Measurements from ENCODE around the gene ESYT2. TPM values are rescaled to one million over a fixed set of nuclear protein-coding genes. Genes with fewer than 3 reads are reported as not detected.

Gene ESYT2
- total RNA-seq, 1 donor from 2014 or later, result 62.4 TPM

DNA sequence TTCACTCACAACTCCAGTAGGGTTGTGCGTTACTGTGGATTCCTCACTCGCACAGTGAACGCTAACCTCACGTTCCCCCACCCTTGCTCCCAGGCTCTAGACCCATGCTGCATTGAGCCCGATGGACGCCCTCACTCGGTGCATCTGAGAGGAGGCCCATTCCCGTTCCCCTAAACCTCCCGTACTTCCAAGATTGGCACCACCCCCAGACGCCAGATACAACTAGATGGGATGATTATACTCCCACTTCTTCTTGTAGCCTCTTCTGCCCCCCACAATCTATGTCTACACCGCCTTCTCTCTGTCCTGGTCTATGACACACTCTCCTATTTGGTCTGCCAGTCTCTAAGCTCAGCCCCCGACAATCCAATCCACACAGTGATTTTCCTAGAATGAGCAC, 67.4 kb downstream of the ESYT2 start:
- H3K27me3 Mint-ChIP-seq (ENCODE audit: low read depth), result no peaks in the 10 kb centered on the region
- peaks cover 9% of the 10 kb centered on the region for H3K4me1 Mint-ChIP-seq (ENCODE audit: low read depth)
- no peak overlapping the region for H3K4me3 Mint-ChIP-seq (ENCODE audit: low read depth)
- intact Hi-C loops (cut with micrococcal nuclease), result no loop called here
- no peak for DNase-seq (ENCODE audit: low spot score)
- H3K9me3 Mint-ChIP-seq, result no peaks in the 10 kb centered on the region
- H3K27ac Mint-ChIP-seq, result no peak overlapping the region
- peaks cover 84% of the 10 kb centered on the region for H3K36me3 Mint-ChIP-seq (ENCODE audit: low read depth)

DNA sequence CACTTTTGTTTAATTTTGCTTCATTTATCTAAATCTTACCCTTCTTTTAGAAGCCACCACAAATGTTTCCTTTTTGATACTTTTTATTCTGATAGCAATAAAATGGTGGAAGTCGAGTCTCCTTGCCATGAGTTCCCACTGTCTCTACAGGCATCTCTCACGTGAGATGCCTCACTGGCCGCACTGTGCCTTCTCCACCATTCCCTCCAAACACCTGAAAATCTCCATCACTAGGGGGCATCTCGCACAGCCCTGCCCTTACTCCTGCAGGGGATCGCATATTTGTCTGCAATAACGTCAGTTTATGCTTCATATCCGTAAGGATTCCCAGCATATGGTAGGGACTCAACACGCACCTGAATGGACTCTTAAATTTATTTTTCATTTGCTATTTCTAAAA, 68.4 kb downstream of the ESYT2 start:
- Mint-ChIP-seq H3K36me3 (ENCODE audit: low read depth) (peaks cover 82% of the 10 kb centered on the region), H3K9me3 (no peaks in the 10 kb centered on the region), H3K27ac (no peak overlapping the region), H3K4me3 (ENCODE audit: low read depth) (no peak overlapping the region), H3K27me3 (ENCODE audit: low read depth) (no peaks in the 10 kb centered on the region), H3K4me1 (ENCODE audit: low read depth) (no peaks in the 10 kb centered on the region)
- DNase-seq (ENCODE audit: low spot score), result no peak
- intact Hi-C loops (cut with micrococcal nuclease), result no loop called here

GRCh38 chr7:158760445-158760764, 68.9 kb downstream of the ESYT2 start:
- no peak for DNase-seq (ENCODE audit: low spot score)
- Mint-ChIP-seq H3K9me3 (no peaks in the 10 kb centered on the region), H3K4me3 (ENCODE audit: low read depth) (no peak overlapping the region), H3K27ac (no peak overlapping the region), H3K4me1 (ENCODE audit: low read depth) (no peaks in the 10 kb centered on the region), H3K36me3 (ENCODE audit: low read depth) (peaks cover 84% of the 10 kb centered on the region), H3K27me3 (ENCODE audit: low read depth) (no peaks in the 10 kb centered on the region)
- intact Hi-C loops (cut with micrococcal nuclease), result no loop called here

DNA sequence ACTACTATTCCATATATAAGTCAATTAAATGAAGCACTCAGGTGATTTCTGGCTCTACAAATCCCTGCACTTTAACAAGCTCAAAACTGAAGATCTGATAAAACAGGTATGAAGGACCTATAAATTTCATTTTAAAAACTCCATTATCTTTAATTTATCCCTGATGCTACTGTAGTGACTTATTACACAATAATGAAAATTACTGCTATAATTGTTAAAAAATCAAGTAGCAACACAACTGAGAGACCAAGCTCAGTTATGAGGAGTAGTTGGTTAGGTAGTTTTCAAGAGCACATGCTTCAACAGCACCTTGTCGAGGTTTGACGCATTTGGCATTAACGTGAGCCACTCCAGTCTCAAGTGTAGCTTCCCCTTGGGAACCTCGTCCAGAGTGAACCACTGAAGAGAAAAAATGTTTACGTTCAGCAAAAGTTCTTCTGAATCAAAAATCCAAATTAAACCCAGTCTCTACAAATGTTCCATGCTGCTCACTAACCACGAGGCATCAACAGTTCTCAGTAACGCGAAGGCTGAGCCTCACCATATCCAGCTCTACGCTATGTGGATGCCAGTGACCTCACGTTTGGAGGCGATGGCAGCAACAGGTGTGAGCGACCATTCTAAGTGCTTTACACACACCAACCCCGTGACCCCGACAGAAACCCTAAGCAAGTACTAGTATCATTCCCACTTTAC, 69.4 kb downstream of the ESYT2 start:
- no peak overlapping the region for H3K4me3 Mint-ChIP-seq (ENCODE audit: low read depth)
- H3K27ac Mint-ChIP-seq, result no peak overlapping the region
- no peaks in the 10 kb centered on the region for H3K9me3 Mint-ChIP-seq
- H3K27me3 Mint-ChIP-seq (ENCODE audit: low read depth), result no peaks in the 10 kb centered on the region
- H3K36me3 Mint-ChIP-seq (ENCODE audit: low read depth), result peaks cover 84% of the 10 kb centered on the region
- intact Hi-C loops (cut with micrococcal nuclease), result no loop called here
- peaks cover under 1% of the 10 kb centered on the region for H3K4me1 Mint-ChIP-seq (ENCODE audit: low read depth)
- no peak for DNase-seq (ENCODE audit: low spot score)

- intact Hi-C loops (cut with micrococcal nuclease), result no loop called here
- Mint-ChIP-seq H3K4me1 (ENCODE audit: low read depth) (peaks cover 3% of the 10 kb centered on the region), H3K27ac (no peak overlapping the region), H3K9me3 (no peaks in the 10 kb centered on the region), H3K4me3 (ENCODE audit: low read depth) (no peak overlapping the region), H3K36me3 (ENCODE audit: low read depth) (peaks cover 81% of the 10 kb centered on the region), H3K27me3 (ENCODE audit: low read depth) (no peaks in the 10 kb centered on the region)
- no peak for DNase-seq (ENCODE audit: low spot score)
These were observed 70.1 kb downstream of the ESYT2 start for GRCh38 chr7:158759245-158759614.

DNA sequence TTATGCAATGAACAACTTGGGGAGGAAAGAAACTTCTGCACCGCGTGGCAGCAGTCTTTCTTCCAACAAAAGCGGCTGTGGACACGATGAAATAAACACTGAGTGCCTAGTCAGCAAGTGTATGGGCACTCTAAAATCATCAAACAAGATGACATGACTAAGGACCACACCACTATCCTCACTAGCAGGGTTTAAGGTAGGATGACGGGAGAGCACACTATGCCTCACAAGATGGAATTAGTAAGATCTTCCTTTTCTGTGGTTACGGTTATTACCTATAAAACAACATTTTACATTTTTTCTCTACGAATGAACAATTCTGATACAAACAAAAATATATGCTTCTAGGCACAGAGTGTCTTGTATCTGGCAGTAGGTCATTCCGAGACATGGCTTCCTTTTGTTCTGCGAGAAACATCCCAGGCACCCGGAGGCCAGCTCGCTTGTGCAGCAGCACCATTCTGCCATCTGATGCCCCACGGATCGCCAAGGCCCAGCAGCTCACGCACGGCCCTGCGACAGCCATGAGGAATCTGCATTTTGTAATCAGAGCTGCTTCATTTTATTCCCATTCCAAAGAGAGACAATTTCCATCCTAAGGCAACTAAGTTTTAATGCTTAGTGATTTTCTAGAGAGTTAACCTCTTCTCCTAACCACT, 70.6 kb downstream of the ESYT2 start:
- Mint-ChIP-seq H3K9me3 (no peaks in the 10 kb centered on the region), H3K27ac (no peak overlapping the region), H3K4me1 (ENCODE audit: low read depth) (peaks cover 3% of the 10 kb centered on the region), H3K36me3 (ENCODE audit: low read depth) (peaks cover 78% of the 10 kb centered on the region), H3K4me3 (ENCODE audit: low read depth) (no peak overlapping the region), H3K27me3 (ENCODE audit: low read depth) (no peaks in the 10 kb centered on the region)
- intact Hi-C loops (cut with micrococcal nuclease), result no loop called here
- no peak for DNase-seq (ENCODE audit: low spot score)

GRCh38 chr7:158757404-158757989, 71.8 kb downstream of the ESYT2 start:
- Mint-ChIP-seq H3K27me3 (ENCODE audit: low read depth) (no peaks in the 10 kb centered on the region), H3K9me3 (no peaks in the 10 kb centered on the region), H3K4me3 (ENCODE audit: low read depth) (no peak overlapping the region), H3K27ac (no peak overlapping the region), H3K36me3 (ENCODE audit: low read depth) (peaks cover 76% of the 10 kb centered on the region), H3K4me1 (ENCODE audit: low read depth) (peaks cover 3% of the 10 kb centered on the region)
- intact Hi-C loops (cut with micrococcal nuclease), result no loop called here
- DNase-seq (ENCODE audit: low spot score), result no peak

DNA sequence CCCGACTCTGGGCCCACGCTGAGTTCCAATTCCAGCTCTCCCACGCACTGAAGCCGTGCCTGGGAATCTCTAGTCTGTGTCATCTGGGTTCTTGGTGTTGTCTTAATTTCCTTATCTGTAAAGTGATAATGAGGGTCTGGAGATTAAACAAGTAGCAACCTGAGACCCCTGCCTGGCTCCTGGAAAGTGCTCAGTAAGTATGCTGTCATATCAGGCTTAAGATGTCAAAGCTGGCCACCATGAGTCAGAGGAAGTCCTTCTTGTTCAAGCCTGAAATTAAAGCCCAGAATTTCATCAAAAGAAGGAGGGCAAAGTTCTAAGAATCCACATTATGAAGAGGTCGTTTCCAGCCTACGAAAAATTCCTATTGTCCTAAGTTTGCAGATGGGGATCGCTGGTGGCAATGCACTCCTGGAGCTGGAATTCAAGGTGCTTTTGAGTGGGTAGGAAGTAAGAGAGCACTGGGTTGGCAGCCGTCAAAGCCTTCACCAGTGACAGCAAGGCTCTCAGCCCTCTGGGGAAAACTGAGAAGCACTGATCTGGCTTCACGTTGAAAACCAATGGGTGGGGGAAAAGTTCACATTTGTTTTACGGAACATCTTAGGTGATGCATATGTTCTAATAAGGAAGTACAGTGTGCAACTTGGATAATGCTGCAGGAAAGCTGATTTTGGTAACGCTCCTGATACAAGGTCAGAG, 74.4 kb downstream of the ESYT2 start:
- Mint-ChIP-seq H3K4me1 (ENCODE audit: low read depth) (peaks cover 3% of the 10 kb centered on the region), H3K4me3 (ENCODE audit: low read depth) (no peak overlapping the region), H3K27ac (no peak overlapping the region), H3K27me3 (ENCODE audit: low read depth) (no peaks in the 10 kb centered on the region), H3K9me3 (no peaks in the 10 kb centered on the region), H3K36me3 (ENCODE audit: low read depth) (peaks cover 65% of the 10 kb centered on the region)
- intact Hi-C loops (cut with micrococcal nuclease), result no loop called here
- DNase-seq (ENCODE audit: low spot score), result no peak

GRCh38 chr7:158753900-158754299, 75.4 kb downstream of the ESYT2 start:
- Mint-ChIP-seq H3K4me3 (ENCODE audit: low read depth) (no peak overlapping the region), H3K27me3 (ENCODE audit: low read depth) (no peaks in the 10 kb centered on the region), H3K9me3 (no peaks in the 10 kb centered on the region), H3K27ac (no peak overlapping the region), H3K4me1 (ENCODE audit: low read depth) (peaks cover 3% of the 10 kb centered on the region), H3K36me3 (ENCODE audit: low read depth) (peaks cover 55% of the 10 kb centered on the region)
- DNase-seq (ENCODE audit: low spot score), result no peak
- intact Hi-C loops (cut with micrococcal nuclease), result no loop called here

DNA sequence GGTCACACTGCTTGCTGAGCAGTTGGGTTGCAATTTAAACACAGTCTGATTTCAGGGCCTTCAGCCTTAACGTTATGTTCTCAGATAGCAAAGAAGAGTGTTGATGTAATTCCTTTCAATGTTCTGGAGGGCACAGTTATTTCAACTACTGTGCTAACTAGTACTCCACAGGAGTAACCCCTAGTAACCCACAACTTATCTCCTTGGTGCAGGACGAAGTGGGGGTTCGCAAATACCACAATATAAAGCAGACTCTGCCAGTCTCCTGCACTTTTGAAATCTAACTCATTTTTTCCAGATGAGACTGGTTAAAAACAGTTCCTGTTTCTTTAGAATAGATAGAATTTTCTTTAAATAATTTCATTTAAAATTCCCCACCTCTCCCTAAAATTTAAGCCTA, 77.6 kb downstream of the ESYT2 start:
- no peak for DNase-seq (ENCODE audit: low spot score)
- Mint-ChIP-seq H3K9me3 (no peaks in the 10 kb centered on the region), H3K27me3 (ENCODE audit: low read depth) (no peaks in the 10 kb centered on the region), H3K36me3 (ENCODE audit: low read depth) (peaks cover 48% of the 10 kb centered on the region), H3K27ac (no peak overlapping the region), H3K4me3 (ENCODE audit: low read depth) (no peak overlapping the region), H3K4me1 (ENCODE audit: low read depth) (peaks cover 3% of the 10 kb centered on the region)
- intact Hi-C loops (cut with micrococcal nuclease), result no loop called here

DNA sequence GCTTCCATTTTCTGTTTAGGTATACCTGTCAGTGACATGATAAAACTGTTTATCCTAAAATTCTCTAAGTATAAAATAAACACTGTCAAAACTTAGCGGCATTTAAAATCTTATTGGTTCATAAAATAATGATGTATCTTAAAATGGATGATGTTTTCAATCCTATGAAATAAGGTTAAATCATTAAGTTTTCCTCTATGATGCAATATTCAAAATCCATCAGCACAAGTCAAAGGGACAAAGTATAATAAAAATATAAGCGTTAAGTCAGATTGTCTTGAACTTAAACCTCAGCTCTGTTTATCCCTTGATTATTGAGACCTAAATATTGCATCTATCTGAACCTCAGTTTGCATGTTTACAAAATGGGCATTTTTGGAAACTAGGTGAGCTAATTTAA, 78.1 kb downstream of the ESYT2 start:
- Mint-ChIP-seq H3K27me3 (ENCODE audit: low read depth) (no peaks in the 10 kb centered on the region), H3K9me3 (no peaks in the 10 kb centered on the region), H3K36me3 (ENCODE audit: low read depth) (peaks cover 47% of the 10 kb centered on the region), H3K4me1 (ENCODE audit: low read depth) (peaks cover 3% of the 10 kb centered on the region), H3K27ac (no peak overlapping the region), H3K4me3 (ENCODE audit: low read depth) (no peak overlapping the region)
- no peak for DNase-seq (ENCODE audit: low spot score)
- intact Hi-C loops (cut with micrococcal nuclease), result no loop called here

GRCh38 chr7:158750702-158751101, 78.6 kb downstream of the ESYT2 start:
- H3K4me3 Mint-ChIP-seq (ENCODE audit: low read depth), result no peak overlapping the region
- H3K27me3 Mint-ChIP-seq (ENCODE audit: low read depth), result no peaks in the 10 kb centered on the region
- peaks cover 49% of the 10 kb centered on the region for H3K36me3 Mint-ChIP-seq (ENCODE audit: low read depth)
- no peak overlapping the region for H3K27ac Mint-ChIP-seq
- intact Hi-C loops (cut with micrococcal nuclease), result no loop called here
- DNase-seq (ENCODE audit: low spot score), result no peak
- no peaks in the 10 kb centered on the region for H3K9me3 Mint-ChIP-seq
- peaks cover 3% of the 10 kb centered on the region for H3K4me1 Mint-ChIP-seq (ENCODE audit: low read depth)

- H3K4me3 Mint-ChIP-seq (ENCODE audit: low read depth), result no peak overlapping the region
- H3K4me1 Mint-ChIP-seq (ENCODE audit: low read depth), result no peaks in the 10 kb centered on the region
- no peaks in the 10 kb centered on the region for H3K9me3 Mint-ChIP-seq
- H3K27ac Mint-ChIP-seq, result no peak overlapping the region
- intact Hi-C loops (cut with micrococcal nuclease), result no loop called here
- peaks cover 49% of the 10 kb centered on the region for H3K36me3 Mint-ChIP-seq (ENCODE audit: low read depth)
- no peaks in the 10 kb centered on the region for H3K27me3 Mint-ChIP-seq (ENCODE audit: low read depth)
- DNase-seq (ENCODE audit: low spot score), result no peak
These were observed 79.9 kb downstream of the ESYT2 start for GRCh38 chr7:158749396-158749795.

Measured in activated T-helper 2 cell treated with anti-CD3 and anti-CD28 coated beads, Interferon-gamma antibody, Interleukin-2, Interleukin-4, amounts not matched to agents 10 μg/mL and 5 μg/mL and 100 μg/mL, durations not matched to agents 14 hours and 24 hours and 36 hours (primary cell).